Neural cell (in vitro differentiated cells): ENCODE measurements around the gene MAML3. TPM values are rescaled to one million over a fixed set of nuclear protein-coding genes. Genes with fewer than 3 reads are reported as not detected.

Experiments
- H2AFZ ChIP-seq: fragments of 200-600, 300-800 bp; sonication (generic), shearing (Covaris generic); 2 replicates; pipeline ENCODE4 v1.6.0; 2014; ENCODE audit warnings: low read depth, mild to moderate bottlenecking, antibody characterized with exemption, low read length, moderate library complexity
- H3F3A ChIP-seq: fragments of 200-600 bp; shearing (Covaris generic); 2 replicates; pipeline ENCODE4 v1.6.1; 2016; ENCODE audit warnings: mild to moderate bottlenecking, moderate library complexity, mixed read lengths, antibody characterized with exemption, low read length; ENCODE audit not compliant: insufficient read depth, poor library complexity, severe bottlenecking
- H3K27ac ChIP-seq: fragments of 200-600, 300-800 bp; sonication (generic), shearing (Covaris generic); 2 replicates; pipeline ENCODE4 v1.5.1; 2014; ENCODE audit warnings: mild to moderate bottlenecking, low read length, moderate library complexity
- H3K27me3 ChIP-seq: fragments of 300-800, 200-600 bp; sonication (generic), shearing (Covaris generic); 2 replicates; pipeline ENCODE4 v1.6.0; 2014; ENCODE audit warnings: mild to moderate bottlenecking, low read depth, low read length, moderate library complexity; ENCODE audit not compliant: insufficient read depth
- H3K36me3 ChIP-seq: fragments of 300-800, 200-600 bp; sonication (generic), shearing (Covaris generic); 2 replicates; pipeline ENCODE4 v1.5.1; 2014; ENCODE audit warnings: mild to moderate bottlenecking, antibody characterized with exemption, low read length, moderate library complexity; ENCODE audit not compliant: insufficient read depth
- H3K4me2 ChIP-seq: fragments of 300-800, 200-600 bp; sonication (generic), shearing (Covaris generic); 2 replicates; pipeline ENCODE4 v1.6.0; 2014; ENCODE audit warnings: mild to moderate bottlenecking, low read length
- H3K4me3 ChIP-seq: fragments of 300-800, 200-600 bp; sonication (generic), shearing (Covaris generic); 2 replicates; pipeline ENCODE4 v1.5.1; 2014; ENCODE audit warnings: mild to moderate bottlenecking, low read length, moderate library complexity
- H3K79me2 ChIP-seq: fragments of 200-600 bp; shearing (Covaris generic); replicated peaks from 2 replicates; pipeline ENCODE4 v1.6.0; 2014; ENCODE audit warnings: mild to moderate bottlenecking, low read length, moderate library complexity; ENCODE audit not compliant: insufficient read depth
- H3K9ac ChIP-seq: fragments of 300-800, 200-600 bp; sonication (generic), shearing (Covaris generic); 2 replicates; pipeline ENCODE4 v1.6.1; 2016; ENCODE audit warnings: mild to moderate bottlenecking, low read length, mixed read lengths
- H3K9me2 ChIP-seq: fragments of 200-600 bp; shearing (Covaris generic); 2 replicates; pipeline ENCODE4 v1.6.1; 2016; ENCODE audit warnings: mild to moderate bottlenecking, low read length, mixed read lengths; ENCODE audit not compliant: insufficient read depth
- H3K9me3 ChIP-seq: fragments of 200-600, 300-800 bp; sonication (generic), shearing (Covaris generic); 2 replicates; pipeline ENCODE4 v1.6.1; 2016; ENCODE audit warnings: mild to moderate bottlenecking, mixed run types, low read length, moderate library complexity, mixed read lengths
- H4K20me1 ChIP-seq: fragments of 200-600 bp; shearing (Covaris generic); 2 replicates; pipeline ENCODE4 v1.6.1; 2016; ENCODE audit warnings: mild to moderate bottlenecking, mixed run types; ENCODE audit not compliant: insufficient read depth
- EP300 ChIP-seq: fragments of 450-650 bp; conservative IDR thresholded peaks from 2 replicates; pipeline ENCODE4 v1.6.1; 2014; ENCODE audit warnings: antibody characterized with exemption, mild to moderate bottlenecking, moderate library complexity; ENCODE audit not compliant: poor library complexity, severe bottlenecking
- EZH2 ChIP-seq: fragments of 200-600, 300-800 bp; shearing (Covaris generic), sonication (generic); IDR thresholded peaks from 2 replicates; pipeline ENCODE4 v1.6.1; 2014; ENCODE audit warnings: antibody characterized with exemption, low read length, borderline replicate concordance, mild to moderate bottlenecking; ENCODE audit not compliant: insufficient read depth, poor library complexity, severe bottlenecking
- MXI1 ChIP-seq: fragments of 450-650 bp; conservative IDR thresholded peaks from 2 replicates; pipeline ENCODE4 v1.6.1; 2014; ENCODE audit warnings: antibody characterized with exemption, mild to moderate bottlenecking; ENCODE audit not compliant: poor library complexity, severe bottlenecking
- POLR2AphosphoS5 ChIP-seq: IDR thresholded peaks from 2 replicates; pipeline ENCODE4 v1.6.1; 2012
- RAD21 ChIP-seq: fragments of 450-650 bp; conservative IDR thresholded peaks from 2 replicates; pipeline ENCODE4 v1.6.1; 2014; ENCODE audit warnings: antibody characterized with exemption, mild to moderate bottlenecking, moderate library complexity
- SMC3 ChIP-seq: fragments of 450-650 bp; conservative IDR thresholded peaks from 2 replicates; pipeline ENCODE4 v1.6.1; 2014; ENCODE audit warnings: antibody characterized with exemption, mild to moderate bottlenecking, moderate library complexity; ENCODE audit not compliant: poor library complexity
- TAF1 ChIP-seq: IDR thresholded peaks from 2 replicates; pipeline ENCODE4 v1.6.1; 2012; ENCODE audit warnings: low read depth
- polyA plus RNA-seq: library from polyadenylated mRNA; depleted of rRNA; stranded (reverse); fragments of >200 nt; gene quantifications from 2 replicates; pipeline ENCODE4 v1.2.3, GENCODE V29; 2014
- TF ChIP-seq, protein P1 (sequence below): IDR thresholded peaks from 2 replicates; pipeline ENCODE4 v1.6.1; 2012; ENCODE audit warnings: borderline replicate concordance
- TF ChIP-seq, protein P2 (sequence below): fragments of 450-650 bp; IDR thresholded peaks from 2 replicates; pipeline ENCODE4 v1.5.1; 2014; ENCODE audit warnings: antibody characterized with exemption, mild to moderate bottlenecking, moderate library complexity; ENCODE audit not compliant: poor library complexity, severe bottlenecking

The MAML3 gene
- polyA plus RNA-seq, 1 donor from 2014 or later, result 10.2 TPM

DNA sequence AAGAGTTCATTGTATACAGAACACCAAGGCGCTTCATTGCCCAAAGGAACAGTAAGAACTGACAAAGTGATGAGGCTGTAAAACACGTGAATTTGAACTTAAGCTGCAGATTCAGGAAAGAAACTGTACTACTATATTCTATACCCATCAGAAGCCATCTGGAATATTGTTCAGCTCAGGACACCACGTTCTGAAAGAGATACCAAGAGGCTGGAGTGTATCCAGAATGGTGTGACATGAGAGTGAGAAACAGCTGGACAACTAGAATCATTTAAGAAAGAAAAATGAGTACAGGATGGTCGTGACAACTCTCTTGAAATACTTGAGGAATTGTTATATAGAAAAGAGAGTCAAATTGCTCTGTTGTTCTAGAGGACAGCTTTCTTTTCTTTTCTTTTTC, 393.4 kb downstream of the MAML3 start:
- no peaks in the 10 kb centered on the region for H3K9me3 ChIP-seq
- H3K9me2 ChIP-seq, result no peaks in the 10 kb centered on the region
- no peak overlapping the region for H3K9ac ChIP-seq
- H4K20me1 ChIP-seq, result no peaks in the 10 kb centered on the region
- TF ChIP-seq, protein P1, sequence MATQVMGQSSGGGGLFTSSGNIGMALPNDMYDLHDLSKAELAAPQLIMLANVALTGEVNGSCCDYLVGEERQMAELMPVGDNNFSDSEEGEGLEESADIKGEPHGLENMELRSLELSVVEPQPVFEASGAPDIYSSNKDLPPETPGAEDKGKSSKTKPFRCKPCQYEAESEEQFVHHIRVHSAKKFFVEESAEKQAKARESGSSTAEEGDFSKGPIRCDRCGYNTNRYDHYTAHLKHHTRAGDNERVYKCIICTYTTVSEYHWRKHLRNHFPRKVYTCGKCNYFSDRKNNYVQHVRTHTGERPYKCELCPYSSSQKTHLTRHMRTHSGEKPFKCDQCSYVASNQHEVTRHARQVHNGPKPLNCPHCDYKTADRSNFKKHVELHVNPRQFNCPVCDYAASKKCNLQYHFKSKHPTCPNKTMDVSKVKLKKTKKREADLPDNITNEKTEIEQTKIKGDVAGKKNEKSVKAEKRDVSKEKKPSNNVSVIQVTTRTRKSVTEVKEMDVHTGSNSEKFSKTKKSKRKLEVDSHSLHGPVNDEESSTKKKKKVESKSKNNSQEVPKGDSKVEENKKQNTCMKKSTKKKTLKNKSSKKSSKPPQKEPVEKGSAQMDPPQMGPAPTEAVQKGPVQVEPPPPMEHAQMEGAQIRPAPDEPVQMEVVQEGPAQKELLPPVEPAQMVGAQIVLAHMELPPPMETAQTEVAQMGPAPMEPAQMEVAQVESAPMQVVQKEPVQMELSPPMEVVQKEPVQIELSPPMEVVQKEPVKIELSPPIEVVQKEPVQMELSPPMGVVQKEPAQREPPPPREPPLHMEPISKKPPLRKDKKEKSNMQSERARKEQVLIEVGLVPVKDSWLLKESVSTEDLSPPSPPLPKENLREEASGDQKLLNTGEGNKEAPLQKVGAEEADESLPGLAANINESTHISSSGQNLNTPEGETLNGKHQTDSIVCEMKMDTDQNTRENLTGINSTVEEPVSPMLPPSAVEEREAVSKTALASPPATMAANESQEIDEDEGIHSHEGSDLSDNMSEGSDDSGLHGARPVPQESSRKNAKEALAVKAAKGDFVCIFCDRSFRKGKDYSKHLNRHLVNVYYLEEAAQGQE, result no peak
- TF ChIP-seq SMC3 (no peak), TAF1 (no peak), POLR2AphosphoS5 (no peak), EP300 (no peak), RAD21 (no peak), MXI1 (no peak), EZH2 (no peak)
- TF ChIP-seq, protein P2, sequence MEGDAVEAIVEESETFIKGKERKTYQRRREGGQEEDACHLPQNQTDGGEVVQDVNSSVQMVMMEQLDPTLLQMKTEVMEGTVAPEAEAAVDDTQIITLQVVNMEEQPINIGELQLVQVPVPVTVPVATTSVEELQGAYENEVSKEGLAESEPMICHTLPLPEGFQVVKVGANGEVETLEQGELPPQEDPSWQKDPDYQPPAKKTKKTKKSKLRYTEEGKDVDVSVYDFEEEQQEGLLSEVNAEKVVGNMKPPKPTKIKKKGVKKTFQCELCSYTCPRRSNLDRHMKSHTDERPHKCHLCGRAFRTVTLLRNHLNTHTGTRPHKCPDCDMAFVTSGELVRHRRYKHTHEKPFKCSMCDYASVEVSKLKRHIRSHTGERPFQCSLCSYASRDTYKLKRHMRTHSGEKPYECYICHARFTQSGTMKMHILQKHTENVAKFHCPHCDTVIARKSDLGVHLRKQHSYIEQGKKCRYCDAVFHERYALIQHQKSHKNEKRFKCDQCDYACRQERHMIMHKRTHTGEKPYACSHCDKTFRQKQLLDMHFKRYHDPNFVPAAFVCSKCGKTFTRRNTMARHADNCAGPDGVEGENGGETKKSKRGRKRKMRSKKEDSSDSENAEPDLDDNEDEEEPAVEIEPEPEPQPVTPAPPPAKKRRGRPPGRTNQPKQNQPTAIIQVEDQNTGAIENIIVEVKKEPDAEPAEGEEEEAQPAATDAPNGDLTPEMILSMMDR, result no peak
- H3K4me3 ChIP-seq, result no peak overlapping the region
- no peaks in the 10 kb centered on the region for H3K36me3 ChIP-seq
- no peaks in the 10 kb centered on the region for H3F3A ChIP-seq
- no peak overlapping the region for H3K27ac ChIP-seq
- no peaks in the 10 kb centered on the region for H3K79me2 ChIP-seq
- no peak overlapping the region for H3K4me2 ChIP-seq
- no peak overlapping the region for H2AFZ ChIP-seq
- H3K27me3 ChIP-seq, result no peaks in the 10 kb centered on the region

DNA sequence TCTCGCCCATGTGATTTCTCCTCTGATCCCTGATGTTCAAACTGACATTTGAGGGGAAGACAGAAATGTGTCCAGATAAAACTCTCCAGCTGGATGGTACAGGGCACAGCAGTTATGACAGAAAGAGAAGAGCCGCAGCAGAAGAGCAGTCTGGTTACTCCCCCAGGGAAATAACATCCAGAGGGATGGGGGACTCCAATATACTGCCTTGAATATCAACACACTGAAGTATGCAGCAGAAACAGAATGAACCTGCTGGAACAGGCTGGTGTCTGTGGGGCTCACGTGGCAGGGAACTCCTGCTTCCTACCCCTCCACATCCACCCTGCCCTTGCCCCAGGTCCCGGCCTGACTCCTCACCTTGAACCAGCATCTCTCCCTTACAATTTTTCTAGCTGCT, 394.9 kb downstream of the MAML3 start:
- Histone ChIP-seq H3K9me3 (no peaks in the 10 kb centered on the region), H3K4me2 (no peak overlapping the region), H3K9me2 (no peaks in the 10 kb centered on the region), H3K4me3 (no peak overlapping the region), H3K27ac (no peak overlapping the region), H4K20me1 (no peaks in the 10 kb centered on the region), H3F3A (no peaks in the 10 kb centered on the region), H3K9ac (no peak overlapping the region), H3K79me2 (no peaks in the 10 kb centered on the region), H2AFZ (no peak overlapping the region), H3K27me3 (no peaks in the 10 kb centered on the region), H3K36me3 (no peaks in the 10 kb centered on the region)
- TF ChIP-seq RAD21 (no peak), EP300 (no peak), EZH2 (no peak), MXI1 (no peak), SMC3 (no peak)
- TF ChIP-seq, protein P1, result no peak
- TF ChIP-seq, protein P2, result no peak
